IPS DF 4.7 (cell line): ENCODE data around the gene SELENOO.
"Not testable (repeated sequence)": the region's sequence is repeated elsewhere in the genome, so short reads cannot be mapped to it uniquely, and the experiment has no call there.

ENCODE experiments used
- DNase-seq: peaks from one replicate; pipeline ENCODE4 v3.0.0-alpha.2; 2013; ENCODE audit warnings: low spot score; ENCODE audit errors: extremely low read depth

The SELENOO gene

DNA sequence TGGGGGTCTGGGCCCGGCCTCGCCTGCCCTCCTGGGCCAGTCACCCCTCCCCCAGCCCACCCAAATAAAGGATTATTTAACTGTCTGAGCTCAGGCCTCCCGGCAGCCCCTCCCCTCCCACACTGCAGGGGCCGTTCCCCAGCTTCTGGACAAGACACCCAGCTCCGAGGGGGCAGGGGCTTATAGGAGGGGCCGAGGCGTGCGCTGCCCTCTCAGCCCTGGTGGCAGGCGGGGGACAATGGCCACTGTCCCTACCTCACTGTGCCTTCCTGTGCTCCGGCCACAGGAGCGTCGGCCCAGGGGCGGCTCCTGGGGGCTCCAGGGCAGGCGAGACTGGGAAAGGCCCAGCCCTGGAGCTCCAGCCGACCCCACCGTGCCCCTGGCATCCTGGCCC is 2.2 kb upstream of the SELENOO start:
- DNase-seq: no peak

DNA sequence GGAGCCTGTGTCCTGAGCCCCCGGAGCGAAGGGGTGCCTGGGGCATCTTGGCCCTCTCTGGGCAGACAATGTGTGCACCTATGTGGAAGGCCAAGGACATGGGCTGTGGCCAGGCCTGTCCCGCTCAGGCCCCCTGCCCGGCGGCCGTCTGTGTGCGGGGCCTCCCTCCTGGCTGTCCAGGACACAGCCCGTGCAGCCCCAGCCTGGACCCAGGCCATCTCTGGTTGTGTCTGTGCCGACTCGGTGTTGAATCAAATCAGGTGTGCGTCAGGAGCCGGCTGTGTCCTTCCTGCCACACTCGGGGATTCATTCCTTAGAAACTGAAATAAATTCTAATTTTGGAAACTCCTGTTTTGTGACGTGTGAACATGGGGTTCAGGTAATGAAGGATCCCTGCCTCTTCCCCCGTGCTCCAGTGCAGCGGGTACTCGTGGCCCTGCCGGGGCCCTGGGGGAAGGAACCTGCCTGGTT is 1.5 kb upstream of the SELENOO start:
- no peak for DNase-seq

DNA sequence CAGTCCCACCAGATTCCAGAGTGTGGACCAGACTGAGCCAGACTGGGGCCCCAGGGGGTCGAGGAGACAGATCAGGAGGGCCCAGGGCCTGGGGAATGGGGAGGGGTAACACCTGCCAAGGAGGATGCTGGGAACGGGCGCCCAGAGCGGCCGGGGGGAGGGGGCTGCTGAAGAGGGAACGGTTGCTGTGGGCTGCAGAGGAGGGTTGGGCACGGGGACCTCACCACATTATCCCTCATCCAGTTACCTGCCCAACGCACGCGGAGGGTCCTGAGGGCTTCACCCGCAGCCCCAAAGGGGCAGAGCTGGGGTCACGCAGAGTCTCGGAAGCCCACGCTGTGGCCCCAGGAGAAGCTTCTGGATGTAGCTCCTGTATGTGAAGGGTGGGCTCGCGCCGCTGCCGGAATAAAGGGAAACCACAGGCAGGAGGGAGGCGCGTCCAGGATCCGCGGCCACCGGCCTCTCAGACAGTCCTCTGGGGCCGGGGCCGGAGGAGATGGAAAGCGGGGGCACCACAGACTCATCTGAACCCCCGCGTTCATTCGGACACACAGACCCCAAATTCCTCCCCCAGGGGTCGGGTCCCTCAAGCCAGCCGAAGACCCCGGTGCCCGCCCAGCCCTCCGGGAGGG is 866 bp upstream of the SELENOO start:
- no peak for DNase-seq

DNA sequence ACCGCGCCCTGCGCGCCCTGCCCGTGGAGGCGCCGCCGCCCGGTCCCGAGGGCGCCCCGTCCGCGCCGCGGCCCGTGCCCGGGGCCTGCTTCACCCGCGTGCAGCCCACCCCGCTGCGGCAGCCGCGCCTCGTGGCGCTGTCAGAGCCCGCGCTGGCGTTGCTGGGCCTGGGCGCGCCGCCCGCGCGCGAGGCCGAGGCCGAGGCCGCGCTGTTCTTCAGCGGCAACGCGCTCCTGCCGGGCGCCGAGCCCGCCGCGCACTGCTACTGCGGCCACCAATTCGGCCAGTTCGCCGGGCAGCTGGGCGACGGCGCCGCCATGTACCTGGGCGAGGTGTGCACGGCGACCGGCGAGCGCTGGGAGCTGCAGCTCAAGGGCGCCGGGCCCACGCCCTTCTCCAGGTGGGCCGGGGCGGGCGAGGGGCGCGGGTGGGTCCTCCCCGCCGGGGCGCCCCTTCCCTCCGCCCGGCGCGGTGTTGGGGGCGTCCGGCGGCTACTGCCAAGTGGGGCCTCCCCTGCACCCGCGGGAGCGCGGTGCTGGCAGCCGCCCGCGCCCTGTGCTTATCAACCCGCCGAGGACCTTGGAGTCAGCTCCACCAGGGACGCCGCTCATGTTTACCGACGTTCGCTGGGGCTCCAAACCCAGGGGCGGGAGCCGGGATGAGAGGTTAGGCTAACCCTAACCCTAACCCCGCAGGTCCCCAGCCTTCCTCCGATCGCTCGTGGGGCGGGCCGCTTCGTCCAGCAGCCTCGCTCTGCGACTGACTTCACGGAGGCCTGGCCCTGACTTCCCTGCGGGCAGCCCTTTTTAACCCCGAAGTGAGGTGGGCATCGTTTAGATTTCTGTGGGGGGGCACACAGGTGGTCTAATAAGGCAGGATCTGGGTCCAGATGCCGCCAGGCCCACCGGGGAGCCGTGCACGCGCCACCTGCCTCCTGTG is 649 bp downstream of the SELENOO start:
- no peak for DNase-seq

DNA sequence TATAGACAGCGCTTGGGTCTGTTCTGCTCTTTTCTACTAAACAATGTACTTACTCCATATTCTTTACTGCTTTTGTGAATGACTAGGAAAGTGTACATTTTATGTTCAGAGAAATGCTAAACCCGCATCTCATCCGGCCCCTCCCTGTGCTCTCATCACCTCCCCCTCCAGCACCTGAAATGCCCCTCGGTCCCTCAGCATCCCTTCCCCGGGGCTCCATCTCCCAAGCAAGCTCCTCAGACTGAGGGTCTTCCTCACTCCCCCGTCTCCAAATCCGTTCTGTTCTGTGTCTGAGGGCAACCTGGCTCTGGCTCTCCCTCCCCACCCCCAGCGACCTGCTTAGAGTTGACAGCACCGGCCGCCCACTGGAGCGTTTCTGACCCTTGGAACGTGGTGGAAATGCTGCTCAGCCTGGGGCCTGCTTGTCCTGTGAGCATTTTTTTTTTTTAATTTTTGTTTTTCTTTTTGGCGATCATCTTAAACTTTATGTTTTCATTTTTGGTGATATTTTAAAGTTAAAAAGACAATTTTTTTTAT is 1.4 kb downstream of the SELENOO start:
- DNase-seq: no peak

DNA sequence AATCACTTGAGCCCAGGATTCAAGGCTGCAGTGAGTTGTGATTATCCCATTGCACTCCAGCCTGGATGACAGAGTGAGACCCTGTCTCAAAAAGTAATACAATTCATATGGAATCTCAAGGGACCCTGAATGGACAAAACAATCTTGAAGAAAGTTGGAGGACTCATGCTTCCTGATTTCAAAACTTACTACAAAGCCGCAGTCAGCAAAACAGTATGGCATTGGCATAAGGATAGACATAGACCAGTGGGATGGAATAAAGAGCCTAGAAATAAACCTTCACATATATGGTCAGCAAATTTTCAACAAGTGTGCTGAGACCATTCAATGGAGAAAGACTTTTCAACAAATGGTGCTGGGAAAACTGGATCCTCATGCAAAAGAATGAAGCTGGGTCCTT is 2.5 kb downstream of the SELENOO start:
- no peak for DNase-seq

DNA sequence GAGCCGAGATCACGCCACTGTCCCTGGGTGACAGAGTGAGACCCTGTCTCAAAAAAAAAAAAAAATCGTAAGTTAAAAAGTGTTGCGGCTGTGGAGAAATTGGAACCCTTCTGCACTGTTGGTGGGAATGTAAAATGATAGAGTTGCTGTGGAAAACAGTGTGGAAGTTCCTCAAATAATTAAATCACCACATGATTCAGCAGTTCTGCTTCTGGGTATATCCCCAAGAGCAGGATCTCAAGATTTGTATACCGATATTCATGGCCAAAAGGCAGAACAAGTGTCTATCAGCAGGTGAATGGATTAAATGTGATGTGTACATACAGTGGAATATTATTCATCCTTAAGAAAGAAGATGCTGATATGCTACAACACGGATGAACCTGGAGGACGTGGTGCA is 3.8 kb downstream of the SELENOO start:
- DNase-seq: no peak

DNA sequence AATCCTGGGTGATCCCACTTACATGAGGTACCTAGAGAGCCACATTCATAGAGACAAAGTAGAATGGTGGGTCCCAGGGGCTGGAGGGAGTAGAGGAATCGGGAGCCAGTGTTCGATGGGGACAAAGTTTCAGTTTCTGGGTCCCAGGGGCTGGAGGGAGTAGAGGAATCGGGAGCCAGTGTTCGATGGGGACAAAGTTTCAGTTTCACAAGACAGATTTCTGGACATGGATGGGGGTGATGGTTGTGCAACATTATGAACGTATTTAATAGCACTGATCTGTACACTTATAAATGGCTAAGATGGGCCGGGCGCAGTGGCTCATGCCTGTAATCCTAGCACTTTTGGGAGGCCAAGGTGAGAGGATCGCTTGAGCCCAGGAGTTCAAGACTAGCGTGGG is 4.2 kb downstream of the SELENOO start:
- DNase-seq: not testable (repeated sequence)

DNA sequence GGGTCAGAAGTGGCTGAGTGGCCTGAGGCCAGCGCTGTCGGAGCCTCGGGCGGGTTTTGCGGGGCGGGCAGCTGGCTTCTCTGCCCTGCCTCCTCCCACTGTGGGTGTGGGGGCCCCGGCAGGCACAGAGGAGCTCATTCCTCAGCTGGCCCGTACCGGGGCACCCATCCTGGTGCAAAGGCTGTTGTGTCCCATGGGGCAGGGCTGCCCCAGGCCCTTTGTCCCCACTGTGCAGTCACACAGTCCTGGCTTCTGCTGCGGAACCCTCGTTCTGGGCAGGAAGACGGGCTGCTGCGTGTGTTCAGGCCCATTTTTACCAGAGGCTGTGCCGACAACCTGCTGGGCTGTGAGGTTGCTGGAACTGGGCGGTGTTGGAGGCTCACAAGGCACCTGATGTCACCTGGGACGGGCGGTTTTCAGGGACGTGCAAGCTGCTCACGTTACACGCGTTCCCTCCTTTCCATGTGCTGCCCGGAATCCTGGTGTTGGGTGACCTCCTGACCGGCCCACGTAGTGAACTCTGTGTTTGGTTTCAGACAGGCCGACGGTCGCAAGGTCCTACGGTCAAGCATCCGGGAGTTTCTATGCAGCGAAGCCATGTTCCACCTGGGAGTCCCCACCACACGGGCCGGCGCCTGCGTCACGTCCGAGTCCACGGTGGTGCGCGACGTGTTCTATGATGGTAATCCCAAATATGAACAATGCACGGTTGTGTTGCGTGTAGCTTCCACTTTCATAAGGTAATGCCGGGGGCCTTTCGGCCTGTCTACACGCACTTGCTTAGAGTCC is 5.2 kb downstream of the SELENOO start:
- no peak for DNase-seq

DNA sequence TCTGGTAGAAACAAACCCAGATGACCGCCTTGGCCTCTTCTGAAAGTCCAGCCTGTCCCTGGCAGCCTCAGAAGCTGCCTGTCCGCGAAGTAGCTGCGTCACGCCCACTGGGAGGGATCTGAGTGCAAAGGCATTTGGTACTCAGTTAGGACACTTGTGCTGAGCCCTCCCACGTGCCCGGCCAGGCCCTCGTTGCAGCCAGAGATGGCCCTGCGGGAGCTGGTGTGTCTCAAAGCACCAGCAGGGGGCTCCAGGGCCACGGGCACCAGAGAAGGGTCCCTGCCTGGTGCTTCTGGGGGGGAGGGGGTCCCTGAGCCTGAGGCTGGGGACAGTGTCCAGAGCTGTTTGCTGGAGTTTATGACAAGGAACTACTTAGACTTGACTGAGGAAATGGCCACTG is 5.8 kb downstream of the SELENOO start:
- DNase-seq: no peak

DNA sequence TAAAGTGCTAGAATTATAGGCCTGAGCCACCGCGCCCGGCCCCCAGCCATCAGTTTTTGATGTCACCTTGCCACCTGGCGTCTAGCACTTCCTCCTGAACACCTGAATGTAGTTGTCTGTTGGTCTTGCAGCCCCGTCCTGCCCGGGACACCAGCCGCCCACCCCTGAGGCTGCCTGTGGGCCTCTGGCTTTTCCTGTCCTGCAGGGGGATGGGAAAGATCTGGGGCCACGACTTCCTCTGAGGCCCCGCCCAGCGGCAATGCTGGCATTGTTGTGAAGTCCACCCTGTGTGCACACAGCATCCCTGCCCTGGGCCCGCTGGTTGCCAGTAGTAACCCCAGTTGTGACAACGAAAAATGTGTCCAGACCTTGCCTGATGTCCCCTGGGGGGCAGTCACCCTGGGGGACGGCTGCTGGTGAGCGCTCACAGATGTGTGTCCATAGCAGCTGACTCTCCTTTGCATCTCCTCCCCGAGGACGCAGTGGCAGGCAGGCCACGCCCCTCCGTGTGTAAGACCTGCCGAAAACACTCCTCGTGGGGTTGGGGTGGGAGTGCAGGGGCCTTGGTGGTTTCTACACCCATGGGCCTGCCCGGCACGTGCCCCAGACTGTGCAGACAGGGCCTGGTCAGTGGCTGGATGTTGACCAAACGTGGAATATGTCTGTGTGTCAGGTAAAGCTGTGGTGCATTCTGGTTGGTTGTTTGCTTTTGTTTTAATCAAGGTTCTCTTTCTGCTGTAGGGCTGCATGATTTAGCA is 6.8 kb downstream of the SELENOO start:
- no peak for DNase-seq

DNA sequence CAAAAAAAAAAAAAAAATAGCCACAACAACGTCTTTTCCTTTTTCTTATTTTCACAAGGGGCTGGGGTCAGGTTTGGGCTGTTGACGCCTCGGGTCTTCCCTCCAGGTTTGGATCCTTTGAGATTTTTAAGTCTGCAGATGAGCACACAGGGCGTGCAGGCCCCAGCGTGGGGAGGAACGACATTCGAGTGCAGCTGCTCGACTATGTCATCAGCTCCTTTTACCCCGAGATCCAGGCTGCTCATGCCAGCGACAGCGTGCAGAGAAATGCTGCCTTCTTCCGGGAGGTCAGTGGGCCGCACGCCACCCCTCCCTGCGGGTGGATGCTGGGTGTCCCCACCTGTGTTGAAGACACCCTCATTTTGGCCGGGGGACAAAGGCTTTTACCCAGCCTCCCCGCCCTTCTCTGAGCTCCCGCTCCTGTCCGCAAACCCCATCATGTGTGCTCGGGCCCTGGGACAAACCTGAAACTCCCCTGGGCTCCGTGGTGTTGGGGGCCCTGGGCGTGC is 7.7 kb downstream of the SELENOO start:
- no peak for DNase-seq

DNA sequence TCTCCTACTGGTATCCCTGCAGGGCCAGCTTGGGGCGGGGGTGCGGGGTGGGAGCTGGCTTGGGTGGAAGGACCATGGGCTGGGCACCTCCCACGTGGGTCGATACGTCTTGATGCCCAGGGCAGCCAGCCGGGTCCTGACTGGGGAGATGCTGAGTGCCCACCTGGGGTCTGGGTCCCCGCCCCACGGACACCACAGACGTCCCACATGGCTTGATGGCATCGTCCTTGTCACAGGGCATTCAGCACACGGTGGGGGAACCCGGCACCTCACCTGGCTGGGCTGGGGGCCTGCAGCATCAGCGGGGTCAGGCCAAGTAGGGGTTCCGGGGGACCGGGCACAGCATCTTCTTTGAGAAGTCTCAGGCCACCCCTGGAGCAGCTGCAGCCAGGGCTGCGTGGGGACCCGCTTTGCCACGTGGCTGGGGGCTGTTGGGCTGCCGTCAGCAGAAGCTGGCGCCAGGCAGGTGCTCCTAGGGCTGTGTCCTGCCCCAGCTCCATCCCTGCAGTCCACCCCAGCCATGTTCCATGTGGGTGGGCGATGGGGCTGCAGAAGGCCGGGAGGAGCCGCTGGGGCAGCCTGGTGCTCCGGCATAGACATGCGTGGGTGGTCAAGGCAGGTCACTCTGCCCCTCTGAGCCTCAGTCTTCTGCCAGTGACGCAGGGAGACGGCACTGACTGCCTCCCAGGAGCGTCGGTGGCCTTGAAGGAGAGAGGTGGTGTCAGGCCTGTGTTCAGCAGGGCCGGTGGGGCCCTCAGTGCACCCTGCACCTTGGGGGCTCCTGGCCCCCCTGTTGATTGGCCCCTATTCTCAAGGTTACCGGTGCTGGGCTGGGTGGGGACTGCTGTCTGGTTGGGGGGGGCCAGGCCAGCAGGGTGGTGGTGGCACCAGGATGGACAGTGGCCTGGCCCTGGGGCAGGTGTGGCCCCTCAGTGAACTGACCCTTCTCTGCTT is 8.4 kb downstream of the SELENOO start:
- DNase-seq: no peak

DNA sequence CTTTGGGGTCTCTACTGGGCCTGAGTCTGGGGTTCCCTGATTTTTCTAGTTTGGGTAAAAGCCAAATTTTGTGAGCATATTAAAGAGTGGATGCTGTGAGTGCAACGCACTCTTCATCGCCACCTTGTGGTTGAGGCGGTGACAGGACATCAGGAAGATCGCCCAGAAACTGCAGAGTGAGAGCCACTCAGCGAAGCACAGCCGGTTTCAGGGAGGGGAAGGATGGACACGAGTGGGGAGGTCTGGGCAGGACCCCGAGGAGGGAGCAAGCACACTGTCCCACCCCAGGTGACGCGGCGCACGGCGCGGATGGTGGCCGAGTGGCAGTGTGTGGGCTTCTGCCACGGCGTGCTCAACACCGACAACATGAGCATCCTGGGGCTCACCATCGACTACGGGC is 9.1 kb downstream of the SELENOO start:
- no peak for DNase-seq

DNA sequence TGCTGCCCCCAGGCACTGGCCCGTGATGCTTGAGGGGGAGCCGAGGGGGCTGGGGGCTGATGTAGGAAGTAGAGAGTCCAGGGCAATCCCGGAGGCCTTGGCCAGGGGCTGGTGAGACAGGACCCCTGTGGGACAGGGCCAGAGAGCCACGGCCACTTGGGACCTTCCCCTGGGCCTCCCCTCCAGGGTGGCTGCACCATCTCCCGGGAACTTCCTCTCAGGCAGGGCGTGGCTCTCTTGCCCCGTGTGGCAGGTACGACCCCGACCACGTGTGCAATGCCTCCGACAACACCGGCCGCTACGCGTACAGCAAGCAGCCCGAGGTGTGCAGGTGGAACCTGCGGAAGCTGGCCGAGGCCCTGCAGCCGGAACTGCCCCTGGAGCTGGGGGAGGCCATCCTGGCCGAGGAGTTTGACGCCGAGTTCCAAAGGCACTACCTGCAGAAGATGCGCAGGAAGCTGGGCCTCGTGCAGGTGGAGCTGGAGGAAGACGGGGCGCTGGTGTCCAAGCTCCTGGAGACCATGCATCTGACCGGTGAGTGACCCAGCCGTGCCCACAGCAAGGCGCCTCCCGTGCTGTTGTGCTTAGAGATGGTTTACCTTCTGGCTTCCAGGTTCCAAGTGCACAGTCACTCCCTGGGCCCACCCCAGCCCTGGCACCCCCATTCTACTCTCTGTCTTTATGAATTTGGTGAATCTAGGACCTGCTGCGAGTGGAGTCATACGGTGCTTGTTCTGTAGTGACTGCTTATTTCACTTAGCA is 9.7 kb downstream of the SELENOO start:
- DNase-seq: no peak

DNA sequence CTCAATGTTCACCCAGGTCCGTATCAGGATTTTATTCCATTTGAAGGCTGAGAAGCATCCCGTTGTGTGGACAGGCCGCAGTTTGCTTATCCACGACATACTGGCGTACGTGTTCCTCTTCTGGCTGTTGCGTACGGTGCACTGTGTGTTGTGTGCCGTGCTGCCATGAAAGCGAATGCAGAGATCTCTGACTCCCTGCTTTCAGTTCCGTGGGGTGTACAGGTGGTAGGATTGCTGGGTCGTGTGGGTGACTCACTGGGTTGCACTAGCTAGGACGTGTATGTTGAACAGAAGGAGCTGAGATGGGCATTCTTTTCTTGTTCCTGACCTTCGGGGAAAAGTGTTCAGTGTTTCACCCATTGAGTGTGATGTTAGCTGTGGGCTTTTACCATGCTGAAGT is 10.3 kb downstream of the SELENOO start:
- no peak for DNase-seq

DNA sequence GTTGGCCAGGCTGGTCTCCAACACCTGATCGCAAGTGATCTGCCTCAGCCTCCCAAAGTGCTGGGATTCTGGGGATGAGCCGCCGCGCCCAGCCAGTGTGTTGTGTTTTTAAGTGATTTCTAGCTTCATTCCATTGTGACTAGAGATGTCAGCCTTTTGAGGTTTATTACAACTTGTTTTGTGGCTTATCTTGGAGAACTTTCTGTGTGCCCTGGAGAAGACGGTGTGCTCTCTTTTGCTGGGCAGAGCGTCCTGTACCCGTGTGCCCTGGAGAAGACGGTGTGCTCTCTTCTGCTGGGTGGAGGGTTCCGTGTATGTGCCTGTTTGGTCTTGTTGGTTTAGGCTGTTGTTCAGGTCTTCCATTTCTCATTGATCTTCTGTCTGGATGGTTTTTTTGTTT is 12.5 kb downstream of the SELENOO start:
- DNase-seq: no peak

DNA sequence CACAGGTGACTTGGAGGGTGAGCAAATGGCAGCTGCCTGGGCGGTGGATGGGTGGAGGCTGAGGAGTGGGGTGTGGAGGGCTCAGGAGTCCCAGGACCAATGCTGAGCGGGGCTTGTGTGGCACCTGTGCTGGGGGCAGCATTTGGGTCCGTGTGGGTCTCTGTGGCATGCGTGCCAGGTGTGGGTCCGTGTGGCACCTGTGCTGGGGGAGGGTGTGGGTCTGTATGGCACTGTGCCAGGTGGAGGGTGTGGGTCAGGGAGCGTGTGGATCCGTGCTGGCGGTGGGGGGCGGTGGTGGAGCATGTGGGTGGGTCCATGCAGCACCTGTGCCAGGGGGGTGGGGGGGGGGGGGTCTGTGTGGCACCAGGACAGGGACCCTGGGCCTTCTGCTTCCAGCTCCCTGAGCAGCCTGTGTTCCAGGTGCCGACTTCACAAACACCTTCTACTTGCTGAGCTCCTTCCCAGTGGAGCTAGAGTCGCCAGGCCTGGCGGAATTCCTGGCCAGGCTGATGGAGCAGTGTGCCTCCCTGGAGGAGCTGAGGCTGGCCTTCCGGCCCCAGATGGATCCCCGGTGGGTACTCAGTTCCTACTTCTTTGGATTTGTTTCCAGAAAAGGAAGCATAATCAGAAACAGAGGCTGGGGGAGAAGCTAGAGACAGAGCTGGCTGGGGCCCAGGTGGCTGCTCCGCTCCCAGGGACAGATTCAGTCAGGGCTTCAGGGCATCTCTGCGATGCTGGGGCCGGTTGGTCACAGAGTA is 14.7 kb downstream of the SELENOO start:
- DNase-seq: no peak
